Activated naive CD4-positive, alpha-beta T cell (primary cell): Measurements from ENCODE around the gene B3GNT7.
"Not testable (repeated sequence)": the region's sequence is repeated elsewhere in the genome, so short reads cannot be mapped to it uniquely, and the experiment has no call there.

Experiments used
- DNase-seq, 4 experiments: peaks; one replicate each; lab custom pipeline; 2025; lab: John Stamatoyannopoulos, UW

Gene B3GNT7

DNA sequence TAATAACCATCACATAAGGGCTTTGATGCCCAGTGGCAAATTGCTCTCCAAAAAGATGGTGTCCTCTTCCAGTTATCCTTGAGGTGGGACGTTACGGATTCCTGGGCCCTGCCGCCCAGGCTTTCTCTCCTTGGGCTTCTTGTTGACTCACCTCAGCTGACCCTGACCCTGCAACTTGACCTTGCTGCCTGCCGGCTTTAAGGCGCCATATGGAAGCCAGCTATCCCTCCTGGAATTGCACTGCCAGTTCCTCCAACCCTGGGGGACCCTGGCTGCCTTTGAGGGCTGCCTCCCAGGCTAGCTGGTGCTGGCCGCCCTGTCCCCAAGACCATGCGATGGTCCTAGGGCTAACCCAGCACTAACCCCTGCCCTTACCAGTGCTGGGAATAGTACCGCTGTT, 28.3 kb upstream of the B3GNT7 start:
- no peak for DNase-seq

DNA sequence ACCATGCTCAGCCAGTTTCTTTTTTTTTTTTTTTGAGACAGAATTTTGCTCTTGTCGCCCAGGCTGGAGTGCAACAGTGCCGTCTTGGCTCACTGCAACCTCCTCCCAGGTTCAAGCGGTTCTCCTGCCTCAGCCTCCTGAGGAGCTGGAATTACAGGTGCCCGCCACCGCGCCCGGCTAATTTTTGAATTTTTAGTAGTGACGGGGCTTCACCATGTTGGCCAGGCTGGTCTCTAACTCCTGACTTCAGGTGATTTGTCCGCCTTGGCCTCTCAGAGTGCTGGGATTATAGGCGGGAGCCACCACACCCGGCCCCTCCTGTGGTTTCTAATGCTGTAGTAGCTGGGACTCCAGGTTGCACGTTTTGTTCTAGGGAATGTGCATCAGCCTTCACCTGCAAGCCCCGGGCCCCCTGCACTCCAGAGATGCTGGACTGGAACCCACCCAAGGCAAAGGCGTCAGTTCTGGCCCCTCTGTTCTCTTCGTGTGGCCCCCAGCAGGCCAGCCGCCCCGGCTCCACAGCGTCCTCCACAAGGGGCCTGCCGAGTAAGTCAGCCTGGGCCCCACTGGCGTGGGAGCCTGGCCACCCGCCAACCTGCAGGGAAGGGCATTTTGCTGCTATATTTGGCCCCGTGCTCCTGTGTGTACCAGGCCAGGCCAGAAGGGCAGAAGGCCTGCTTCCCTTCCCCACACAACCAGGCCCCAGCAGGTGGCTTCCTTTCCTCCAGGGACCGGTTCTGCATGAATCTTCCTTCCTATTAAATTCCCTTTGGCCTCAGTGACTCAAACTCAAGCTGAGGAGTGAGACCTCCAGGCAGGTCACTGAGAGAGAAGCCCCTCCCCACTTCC, 25.7 kb upstream of the B3GNT7 start:
- DNase-seq: no peak

DNA sequence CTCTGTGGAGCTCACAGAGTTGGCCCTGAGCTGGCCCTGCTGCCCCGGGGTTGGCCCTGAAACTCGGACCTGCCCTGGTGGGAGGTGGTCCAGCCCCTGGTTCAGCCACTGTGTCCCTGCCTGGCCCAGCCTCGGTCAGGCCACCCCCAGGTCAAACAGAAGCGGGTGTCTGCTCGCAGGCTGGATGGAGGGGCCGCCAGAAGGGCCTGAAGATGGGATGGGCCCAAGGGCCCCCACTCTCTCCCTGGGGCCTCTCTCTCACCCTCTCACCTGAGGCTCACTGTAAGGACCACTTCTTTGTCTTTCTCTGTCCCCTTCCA, 25.1 kb upstream of the B3GNT7 start:
- DNase-seq: no peak

DNA sequence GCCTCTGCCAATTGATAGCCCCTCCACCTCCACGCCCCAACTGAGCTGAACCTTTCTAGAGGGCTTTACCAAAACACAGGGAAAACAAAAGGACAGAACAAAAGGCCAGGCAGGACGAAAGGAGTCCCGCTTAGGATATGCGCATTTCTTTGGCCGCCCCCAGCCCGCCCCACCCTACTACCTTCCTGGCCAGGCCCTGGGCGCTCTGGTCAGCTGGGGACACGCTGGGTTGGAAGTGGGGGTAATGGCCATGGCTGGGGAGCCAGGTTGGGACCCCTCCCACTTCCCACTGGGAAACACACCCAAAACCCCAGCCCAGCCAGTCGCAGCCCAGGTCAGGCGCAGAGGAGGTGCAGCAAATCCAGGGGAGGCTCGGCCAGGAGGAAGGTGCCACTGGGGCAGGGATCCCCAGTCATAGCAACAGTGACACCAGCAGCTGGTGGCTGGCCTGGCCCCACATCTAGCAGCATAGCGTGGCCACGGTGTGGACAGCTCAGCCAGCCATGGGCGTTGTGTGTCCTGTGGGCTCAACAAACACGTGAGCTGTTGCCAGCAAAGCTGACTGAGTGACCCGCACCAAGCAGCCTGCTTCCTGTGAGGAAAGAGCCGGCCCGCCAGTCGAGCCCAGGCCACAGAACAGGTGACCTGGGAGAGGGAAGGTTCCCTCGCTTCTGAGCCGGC, 24.6 kb upstream of the B3GNT7 start:
- DNase-seq: no peak

DNA sequence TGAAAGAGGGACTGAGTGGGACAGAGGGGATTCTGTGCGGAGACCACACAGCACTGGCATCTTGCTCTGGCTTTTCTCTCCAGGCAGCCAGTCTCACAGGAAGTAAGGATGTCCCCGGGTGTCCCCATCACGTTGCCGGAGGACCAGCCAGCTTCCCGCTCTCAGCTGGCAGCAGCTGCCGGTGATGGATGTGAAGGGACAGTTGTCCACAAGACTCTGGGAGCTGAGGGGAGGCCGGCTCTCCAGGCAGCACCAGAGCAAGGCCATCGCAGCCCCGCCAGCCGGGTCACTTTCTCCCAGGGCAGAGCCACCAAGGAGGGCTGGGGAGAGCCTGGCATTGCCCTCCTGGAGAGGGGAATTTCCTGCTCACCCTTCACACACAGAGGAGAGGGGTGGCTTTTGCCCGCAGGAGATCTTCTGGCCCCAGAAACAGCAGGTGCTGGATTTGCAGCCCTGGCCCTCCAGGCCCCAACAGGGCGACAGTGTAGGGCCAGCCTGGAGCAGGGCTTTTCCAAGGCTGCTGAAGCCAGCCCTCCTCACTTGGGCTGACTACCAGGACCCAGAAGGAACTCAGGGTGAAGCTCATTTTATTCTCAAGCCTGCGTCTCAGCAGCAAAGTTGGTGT, 24.0 kb upstream of the B3GNT7 start:
- DNase-seq: no peak

DNA sequence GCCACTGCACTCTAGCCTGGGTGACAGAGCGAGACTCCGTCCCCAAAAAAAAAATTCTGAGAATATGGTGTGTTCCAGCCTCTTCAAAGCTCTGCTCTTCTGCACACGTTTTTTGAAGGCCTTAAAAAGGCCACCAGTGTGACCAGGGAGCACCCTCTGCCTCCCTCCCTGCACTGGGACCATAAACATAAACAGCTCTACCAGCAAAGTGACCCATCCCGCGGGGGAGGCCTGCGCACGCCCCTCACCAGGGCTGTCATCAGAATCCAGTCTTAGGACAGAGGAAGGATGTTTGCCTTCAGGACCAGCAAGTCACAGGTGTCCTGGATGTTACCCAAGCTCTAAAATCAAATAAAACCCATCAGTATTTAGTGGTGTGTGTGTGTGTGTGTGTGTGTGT, 23.2 kb upstream of the B3GNT7 start:
- no peak for DNase-seq

DNA sequence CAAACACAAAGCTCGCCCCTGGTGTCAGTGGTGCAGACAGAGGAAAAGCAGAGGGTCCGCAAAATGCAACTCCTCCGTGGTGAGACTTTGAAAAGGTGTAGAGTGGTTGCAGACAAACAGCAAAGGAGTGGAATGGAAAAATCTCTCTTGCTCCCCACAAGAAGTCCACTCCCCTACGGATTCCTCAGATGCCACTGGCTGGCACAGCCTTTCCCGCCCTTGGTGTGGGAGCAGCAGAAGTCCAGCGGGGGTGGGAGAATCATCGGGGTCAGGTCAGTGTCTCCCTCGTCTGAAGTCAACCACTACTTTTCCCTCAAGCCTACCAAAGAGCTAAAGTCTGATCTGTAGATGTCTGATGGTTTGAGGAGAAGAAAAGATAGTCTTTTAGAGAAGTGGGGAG, 22.3 kb upstream of the B3GNT7 start:
- DNase-seq: no peak

DNA sequence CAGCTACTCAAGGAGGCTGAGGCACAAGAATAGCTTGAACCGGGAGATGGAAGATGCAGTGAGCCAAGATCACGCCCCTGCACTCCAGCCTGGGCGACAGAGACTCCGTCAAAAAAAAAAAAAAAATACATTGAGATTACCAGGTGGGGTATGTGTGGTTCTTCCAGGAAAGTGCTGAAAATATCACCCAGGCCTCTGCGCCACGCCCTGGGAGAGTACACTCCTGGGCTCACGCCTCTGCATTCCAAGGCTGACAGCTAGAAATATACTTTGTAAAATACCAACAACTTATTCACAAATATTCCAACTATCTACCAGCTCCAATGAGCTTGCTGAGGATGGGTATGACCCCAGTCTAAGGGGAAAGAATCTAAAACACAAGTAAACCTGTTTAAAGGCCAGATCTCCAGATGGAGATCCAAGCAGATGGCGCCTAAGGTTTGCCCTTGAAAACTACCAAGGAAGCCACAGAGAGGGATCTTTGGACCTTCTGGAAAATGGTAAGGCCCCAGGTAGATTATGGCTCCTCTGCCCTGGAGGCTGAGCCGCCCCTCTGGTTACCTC, 21.6 kb upstream of the B3GNT7 start:
- no peak for DNase-seq

DNA sequence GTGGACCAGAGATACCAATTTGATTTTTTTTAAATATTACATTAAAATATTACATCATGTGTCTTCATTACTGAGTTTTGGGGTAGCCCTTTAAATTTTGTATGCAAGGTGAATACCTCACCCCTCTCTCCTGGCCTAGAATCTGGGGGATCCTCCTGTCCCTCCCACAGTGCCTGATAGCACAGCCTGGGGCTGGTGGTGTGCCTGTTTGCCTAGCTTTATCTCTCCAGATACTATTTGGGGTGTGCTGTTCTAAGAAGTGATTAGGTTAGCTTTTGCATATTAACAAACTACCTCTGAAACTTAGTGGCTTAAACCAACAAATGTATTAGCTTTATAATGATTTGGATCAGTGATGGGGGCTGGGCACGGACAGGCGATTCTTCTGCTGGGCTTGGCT, 20.7 kb upstream of the B3GNT7 start:
- DNase-seq: no peak

DNA sequence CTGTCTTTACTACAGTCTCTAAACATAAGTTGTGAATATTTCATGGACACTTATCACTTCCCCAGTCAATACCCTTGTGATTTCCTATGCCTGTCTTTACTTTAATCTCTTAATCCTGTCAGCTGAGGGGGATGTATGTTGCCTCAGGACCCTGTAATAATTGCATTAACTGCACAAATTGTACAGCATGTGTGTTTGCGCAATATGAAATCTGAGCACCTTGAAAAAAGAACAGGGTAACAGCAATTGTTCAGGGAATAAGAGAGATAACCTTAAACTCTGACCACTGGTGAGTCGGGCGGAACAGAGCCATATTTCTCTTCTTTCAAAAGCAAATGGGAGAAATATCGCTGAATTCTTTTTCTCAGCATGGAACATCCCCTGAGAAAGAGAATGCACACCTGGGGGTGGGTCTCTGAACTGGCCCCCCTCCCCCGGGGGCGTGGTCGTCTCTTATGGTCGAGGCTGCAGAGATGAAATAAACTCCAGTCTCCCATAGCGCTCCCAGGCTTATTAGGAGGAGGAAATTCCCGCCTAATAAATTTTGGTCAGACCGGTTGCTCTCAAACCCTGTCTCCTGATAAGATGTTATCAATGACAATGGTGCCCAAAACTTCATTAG, 19.4 kb upstream of the B3GNT7 start:
- DNase-seq: not testable (repeated sequence)

DNA sequence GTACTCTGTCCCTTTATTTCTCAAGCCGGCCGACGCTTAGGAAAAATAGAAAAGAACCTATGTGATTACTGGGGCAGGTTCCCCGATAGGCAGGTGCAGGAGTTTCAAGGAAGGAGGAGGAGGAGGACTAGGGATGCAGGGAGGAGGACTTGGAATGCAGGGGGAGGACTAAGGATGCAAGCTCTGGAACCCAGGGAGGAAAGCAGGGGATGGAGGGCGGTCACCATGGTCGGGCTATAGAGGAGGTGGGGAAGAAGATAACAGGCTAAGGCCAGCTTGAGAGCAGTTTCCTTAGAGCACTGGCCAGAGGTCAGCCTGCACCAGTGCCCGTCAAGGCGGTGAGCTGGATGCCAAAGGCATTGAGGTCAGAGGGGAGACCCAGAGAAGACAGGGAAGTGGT, 18.7 kb upstream of the B3GNT7 start:
- no peak for DNase-seq

DNA sequence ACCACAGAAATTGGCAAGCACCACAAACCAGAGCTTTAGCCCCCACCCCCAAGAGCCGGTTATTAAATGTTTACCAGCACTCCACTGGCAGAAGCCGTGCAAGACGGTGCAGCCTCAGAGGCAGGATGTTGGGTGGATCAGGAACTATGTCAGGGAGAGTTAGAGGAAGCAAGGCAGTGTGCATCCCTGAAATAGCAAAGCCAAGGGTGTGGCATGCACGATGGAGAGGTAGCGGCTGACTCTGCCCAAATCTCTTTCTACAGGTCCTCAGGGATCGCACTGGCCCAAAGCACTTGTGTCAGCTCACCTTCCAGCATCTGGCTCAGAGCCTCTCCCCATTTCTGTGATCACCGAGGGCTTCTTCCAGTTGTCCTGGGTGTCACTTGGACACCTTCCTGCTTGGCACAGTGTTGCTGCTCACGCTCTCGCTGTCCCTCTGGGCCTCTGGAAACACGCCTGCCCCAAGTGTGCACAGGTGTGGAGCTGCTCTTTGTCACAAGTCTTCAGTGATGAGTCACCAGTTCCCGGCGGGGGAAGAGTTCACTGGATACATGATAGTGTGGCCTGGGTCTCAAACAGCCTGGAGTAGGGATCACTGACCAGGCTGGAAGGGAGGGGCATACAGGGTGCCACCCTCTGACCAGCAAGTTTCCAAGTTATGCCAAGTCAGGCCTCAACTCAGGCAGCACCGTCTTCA, 17.3 kb upstream of the B3GNT7 start:
- no peak for DNase-seq

DNA sequence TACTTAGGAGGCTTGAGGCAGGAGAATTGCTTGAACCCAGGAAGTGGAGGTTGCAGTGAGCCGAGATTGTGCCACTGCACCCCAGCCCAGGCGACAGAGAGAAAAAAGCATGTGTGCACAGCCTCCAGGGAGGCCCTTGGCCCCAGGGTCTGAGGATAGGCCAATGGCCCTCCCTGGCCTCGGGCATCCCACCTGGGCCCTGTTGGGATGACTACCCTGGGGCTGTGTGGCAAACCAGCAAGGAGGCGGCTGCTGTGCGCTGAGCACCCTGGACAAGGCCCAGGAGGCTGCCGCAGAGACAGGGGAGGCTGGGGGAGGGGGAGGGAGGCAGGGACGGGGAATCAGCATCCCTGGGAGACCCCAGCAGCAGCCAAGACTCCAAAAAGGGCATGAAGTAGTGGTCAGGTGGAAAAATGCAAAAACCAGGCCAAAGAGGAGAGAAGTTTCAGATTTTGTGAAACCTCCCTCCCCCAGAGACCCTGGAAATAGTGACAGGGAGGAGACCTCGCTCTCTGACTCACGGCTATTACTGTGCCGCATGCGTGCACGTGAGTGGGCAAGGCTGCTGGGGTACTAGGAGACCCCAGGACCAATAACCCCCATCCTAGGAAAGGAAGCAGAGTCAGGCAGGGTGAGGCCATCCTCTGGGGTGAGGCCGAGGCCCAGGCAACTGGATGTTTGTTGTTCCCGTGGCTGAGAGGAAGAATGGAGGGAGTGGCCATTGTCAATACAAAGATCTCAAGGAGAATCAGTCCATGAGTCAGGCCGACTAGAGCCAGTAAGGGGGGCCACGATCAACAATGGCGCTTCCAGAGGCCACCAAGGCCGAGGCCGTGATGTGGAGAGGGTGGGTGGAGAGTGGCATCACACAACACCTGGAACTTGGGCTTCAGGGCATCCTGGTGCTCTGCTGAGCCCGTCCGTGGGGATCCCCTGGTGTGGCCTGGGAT, 16.0 kb upstream of the B3GNT7 start:
- no peak for DNase-seq

DNA sequence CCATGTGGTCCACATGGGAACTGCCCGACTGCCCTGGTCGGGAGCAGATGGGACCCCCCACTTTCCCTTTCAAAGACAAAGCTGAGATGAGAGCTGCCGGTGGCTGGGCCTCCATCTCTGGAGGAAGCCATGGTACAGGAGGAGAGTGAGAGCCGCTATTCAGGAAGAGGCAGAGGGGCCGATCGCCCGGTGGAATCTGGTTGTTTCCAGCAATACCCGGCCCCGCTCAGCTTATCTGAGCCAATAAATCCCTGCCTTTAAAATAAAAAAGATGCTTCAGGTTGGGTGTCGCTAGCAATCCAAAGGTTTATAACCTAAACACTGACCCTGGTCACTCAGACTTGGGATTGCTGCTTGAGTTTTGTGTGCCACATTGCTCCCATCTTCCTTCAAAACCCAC, 15.2 kb upstream of the B3GNT7 start:
- DNase-seq: no peak

DNA sequence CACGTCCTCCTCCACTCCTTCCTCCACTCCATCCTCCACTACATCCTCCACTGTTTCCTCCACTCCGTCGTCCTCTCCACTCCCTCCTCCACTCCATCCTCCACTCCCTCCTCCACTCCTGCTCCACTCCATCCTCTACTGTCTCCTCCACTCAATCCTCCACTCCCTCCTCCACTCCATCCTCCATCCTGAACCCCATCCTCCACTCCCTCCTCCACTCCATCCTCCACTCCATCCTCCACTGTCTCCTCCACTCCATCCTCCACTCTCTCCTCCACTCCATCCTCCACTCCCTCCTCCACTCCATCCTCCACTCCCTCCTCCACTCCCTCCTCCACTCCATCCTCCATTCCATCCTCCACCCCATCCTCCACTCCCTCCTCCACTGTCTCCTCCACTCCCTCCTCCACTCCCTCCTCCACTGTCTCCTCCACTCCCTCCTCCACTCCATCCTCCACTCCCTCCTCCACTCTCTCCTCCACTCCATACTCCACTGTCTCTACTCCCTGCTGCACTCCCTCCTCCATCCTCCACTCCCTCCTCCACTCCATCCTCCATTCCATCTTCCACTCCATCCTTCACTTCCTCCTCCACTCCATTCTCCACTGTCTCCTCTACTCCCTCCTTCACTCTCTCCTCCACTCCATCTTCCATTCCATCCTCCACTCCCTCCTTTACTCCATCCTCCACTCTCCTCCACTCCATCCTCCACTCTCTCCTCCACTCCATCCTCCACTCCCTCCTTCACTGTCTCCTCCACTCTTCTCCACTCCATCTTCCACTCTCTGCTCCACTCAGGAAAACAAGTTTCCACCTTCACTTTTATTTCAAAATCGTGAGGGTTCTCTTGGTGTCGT, 14.3 kb upstream of the B3GNT7 start:
- no peak for DNase-seq

DNA sequence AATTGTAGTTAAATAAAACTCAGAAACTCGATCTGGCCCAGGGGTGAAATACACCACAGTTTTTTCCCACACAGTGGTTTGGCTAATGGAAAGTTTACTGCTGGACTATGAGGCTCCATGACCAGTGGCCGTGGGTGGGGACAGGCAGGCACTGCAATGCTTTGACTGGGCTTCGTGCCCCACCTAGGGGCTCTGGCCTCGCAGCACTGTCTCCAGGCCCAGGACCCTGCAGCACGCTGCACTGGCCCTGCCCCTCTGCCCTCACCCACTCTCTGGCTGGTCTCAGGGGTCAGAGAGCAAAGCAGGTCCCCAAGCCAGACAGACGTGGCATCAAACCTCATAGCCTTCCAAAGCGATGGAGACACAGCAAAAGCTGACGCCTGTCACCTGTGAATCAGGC, 13.4 kb upstream of the B3GNT7 start:
- DNase-seq: no peak

DNA sequence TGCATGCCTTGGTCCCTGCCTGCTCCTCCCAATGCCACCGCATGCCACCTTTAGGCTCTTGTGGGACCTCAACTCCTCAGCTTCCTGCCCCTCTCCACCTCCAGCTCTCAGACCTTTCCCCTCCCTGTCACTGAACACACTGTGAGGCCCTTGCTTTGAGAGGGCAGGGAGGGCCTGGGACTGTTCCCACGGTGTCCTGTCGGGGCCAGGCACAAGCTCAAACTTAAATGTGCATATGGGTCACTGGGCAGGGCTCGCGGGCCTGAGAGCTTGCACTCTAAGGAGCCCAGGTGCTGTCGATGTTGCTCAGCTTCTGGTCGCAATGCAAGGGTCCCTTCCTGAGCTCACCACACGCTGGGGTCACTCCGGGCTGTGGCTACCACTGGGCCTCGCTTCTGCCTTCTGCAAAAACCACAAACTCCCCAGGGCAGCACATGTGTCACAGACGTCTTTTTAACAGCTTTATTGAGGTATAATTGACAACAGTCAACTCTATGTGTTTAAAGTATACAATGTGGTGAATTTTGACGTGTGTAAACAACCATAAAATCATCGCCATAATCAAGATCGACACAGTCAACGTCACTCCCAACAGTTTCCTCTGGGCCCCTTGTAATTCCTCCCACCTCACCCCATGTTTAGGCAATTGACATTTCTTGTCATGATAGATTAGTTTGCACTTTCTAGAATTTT, 11.9 kb upstream of the B3GNT7 start:
- DNase-seq: no peak

DNA sequence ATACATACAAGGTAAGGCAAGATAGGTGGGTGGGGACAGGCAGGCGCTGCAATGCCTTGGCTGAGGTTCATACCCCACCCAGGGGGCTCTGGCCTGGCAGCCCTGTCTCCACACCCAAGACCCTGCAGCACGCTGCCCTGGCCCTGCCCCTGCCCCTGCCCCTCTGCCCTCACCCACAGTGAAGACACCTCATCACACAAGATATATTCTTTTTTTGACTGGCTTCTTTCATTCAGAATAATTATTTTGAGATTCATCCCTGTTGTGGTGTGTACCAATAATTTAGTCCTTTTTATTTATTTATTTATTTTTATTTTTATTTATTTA, 11.4 kb upstream of the B3GNT7 start:
- DNase-seq: no peak

DNA sequence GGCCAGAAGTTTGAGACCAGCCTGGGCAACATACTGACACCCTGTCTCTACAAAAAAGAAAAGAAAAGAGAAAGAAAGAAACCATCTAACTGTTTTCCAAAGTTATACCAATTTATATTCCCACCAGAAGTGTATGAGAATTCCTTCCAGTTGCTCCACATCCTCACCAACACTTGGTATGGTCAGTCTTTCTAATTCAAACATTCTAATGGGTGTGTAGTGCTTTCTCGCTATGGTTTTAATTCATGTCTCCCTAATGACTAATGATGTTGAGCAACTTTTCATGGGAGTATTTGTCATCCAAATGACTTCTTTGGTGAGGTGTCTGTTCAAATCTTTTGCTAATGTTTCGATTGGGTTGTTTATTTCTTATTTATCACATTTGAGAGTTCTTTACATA, 10.5 kb upstream of the B3GNT7 start:
- DNase-seq: no peak
